CD4-positive, alpha-beta T cell (primary cell): ENCODE data around the gene CLPSL2. TPM values are rescaled to one million over a fixed set of nuclear protein-coding genes. Genes with fewer than 3 reads are reported as not detected.

Source experiments
- ATAC-seq: fragments of 200-7000 bp; cut with Tn5 transposase; one replicate; pipeline ENCODE4 v1.10.0; 2022; ENCODE audit warnings: mild to moderate bottlenecking; ENCODE audit not compliant: poor library complexity
- CTCF ChIA-PET: fragments of 350-600 bp; sonication (Branson Sonifier 250); formaldehyde crosslinking; loops from one replicate; lab custom pipeline; 2021; ENCODE audit warnings: antibody characterized with exemption, inconsistent platforms; lab: Charles Lee
- POLR2A ChIA-PET: fragments of 350-600 bp; sonication (Branson Sonifier 250); formaldehyde crosslinking; loops from one replicate; lab custom pipeline; 2021; ENCODE audit warnings: antibody characterized with exemption, inconsistent platforms; lab: Charles Lee
- DNase-seq, 14 experiments: peaks; one replicate each; pipeline ENCODE4 v3.0.0-alpha.2; 2013 to 2020; ENCODE audit warnings: mixed read lengths in 2 of 14
- H3K27ac ChIP-seq, 2 donors: one replicate each; pipeline versions ENCODE4 v1.5.1 to v1.7.0; 2013; ENCODE audit warnings: low read length in 2 of 2, low read depth in 1 of 2, mild to moderate bottlenecking in 1 of 2
- H3K27me3 ChIP-seq, 2 experiments: 1 replicate in 1 of 2; 2 replicates in 1 of 2; pipeline versions ENCODE4 v1.6.1 to v1.7.0; 2013; ENCODE audit warnings: low read length in 2 of 2, control low read depth in 1 of 2, mild to moderate bottlenecking in 1 of 2, moderate library complexity in 1 of 2; ENCODE audit not compliant: insufficient read depth in 2 of 2, control insufficient read depth in 1 of 2
- H3K36me3 ChIP-seq: one replicate; pipeline ENCODE4 v1.6.1; 2013; ENCODE audit warnings: low read length, control low read depth; ENCODE audit not compliant: insufficient read depth
- H3K4me1 ChIP-seq: one replicate; pipeline ENCODE4 v1.6.1; 2013; ENCODE audit warnings: low read length, control low read depth; ENCODE audit not compliant: insufficient read depth
- H3K4me3 ChIP-seq: one replicate; pipeline ENCODE4 v1.5.1; 2013; ENCODE audit warnings: mild to moderate bottlenecking, low read length, moderate library complexity
- H3K9me3 ChIP-seq, 2 experiments: 1 replicate in 1 of 2; 2 replicates in 1 of 2; pipeline versions ENCODE4 v1.6.1 to v1.7.0; 2013; ENCODE audit warnings: low read length in 2 of 2, mild to moderate bottlenecking in 2 of 2, control low read depth in 1 of 2, moderate library complexity in 1 of 2; ENCODE audit not compliant: control insufficient read depth in 1 of 2, insufficient read depth in 1 of 2
- H3K27ac Mint-ChIP-seq: one replicate; pipeline ENCODE4 v1.8.0; 2020; ENCODE audit warnings: mixed read lengths
- H3K27me3 Mint-ChIP-seq: one replicate; pipeline ENCODE4 v1.8.0; 2021; ENCODE audit warnings: mixed read lengths
- H3K36me3 Mint-ChIP-seq: one replicate; pipeline ENCODE4 v1.8.0; 2021; ENCODE audit warnings: low read depth, mixed read lengths
- H3K4me1 Mint-ChIP-seq: one replicate; pipeline ENCODE4 v1.8.0; 2021; ENCODE audit warnings: low read depth, mixed read lengths
- H3K4me3 Mint-ChIP-seq: one replicate; pipeline ENCODE4 v1.8.0; 2020; ENCODE audit warnings: mild to moderate bottlenecking, mixed read lengths
- H3K9me3 Mint-ChIP-seq: one replicate; pipeline ENCODE4 v1.8.0; 2020; ENCODE audit warnings: mixed read lengths
- CTCF ChIP-seq: fragments of 200-600 bp; IDR thresholded peaks from one replicate; pipeline ENCODE4 v1.8.0; 2022; ENCODE audit warnings: antibody characterized with exemption, mild to moderate bottlenecking
- intact Hi-C, 2 experiments: fragments of 100-400 bp; cut with DNase I in 1 of 2; cut with micrococcal nuclease in 1 of 2; formaldehyde crosslinking; loops; one replicate each; pipeline versions ENCODE4 v1.15.1 to v1.9.0; 2023 to 2025; cut with DNase I, micrococcal nuclease
- total RNA-seq, 174 experiments: library from RNA in 2 of 174; stranded (reverse) in 2 of 174; gene quantifications; one replicate each; pipeline ENCODE4 v1.2.3 and lab custom pipeline; 2021 to 2026

CLPSL2 gene
- total RNA-seq, 2 experiments from 2014 or later = not detected

GRCh38 chr6:35782424-35782823, 6.0 kb downstream of the CLPSL2 start:
- peaks cover 56% of the 10 kb centered on the region for H3K27me3 Mint-ChIP-seq
- H3K9me3 Mint-ChIP-seq = no peaks in the 10 kb centered on the region

GRCh38 chr6:35784200-35784599, 7.8 kb downstream of the CLPSL2 start:
- H3K36me3 Mint-ChIP-seq = no peaks in the 10 kb centered on the region
- POLR2A ChIA-PET = interaction anchor here (0.5 kb wide), 1 partner anchor 7 kb away, joined by 3 read pairs; no protein-coding TSS in a partner anchor
- H3K4me3 Mint-ChIP-seq = no peak overlapping the region
- intact Hi-C loops = no loop called here
- Histone ChIP-seq H3K27ac (no peak overlapping the region), H3K4me3 (no peak overlapping the region), H3K27me3 (peaks cover 26 to 33% of the 10 kb centered on the region in 2 experiments), H3K4me1 (peaks cover 5% of the 10 kb centered on the region), H3K9me3 (peaks cover 0 to 9% of the 10 kb centered on the region in 2 experiments), H3K36me3 (no peaks in the 10 kb centered on the region)
- ATAC-seq (no peak), DNase-seq (no peak)
- TF ChIP-seq CTCF = no peak
- CTCF ChIA-PET = no interaction called here
- no peaks in the 10 kb centered on the region for H3K4me1 Mint-ChIP-seq
- H3K27me3 Mint-ChIP-seq = peaks cover 58% of the 10 kb centered on the region
- H3K9me3 Mint-ChIP-seq = no peaks in the 10 kb centered on the region
- no peak overlapping the region for H3K27ac Mint-ChIP-seq

More at GRCh38 chr6:35782424-35782823, 6.0 kb downstream of the CLPSL2 start:
- no peak overlapping the region for H3K27ac ChIP-seq
- TF ChIP-seq CTCF = no peak
- no peak overlapping the region for H3K4me3 Mint-ChIP-seq
- H3K27ac Mint-ChIP-seq = no peak overlapping the region
- no peaks in the 10 kb centered on the region for H3K36me3 ChIP-seq
- peaks cover 5% of the 10 kb centered on the region for H3K4me1 ChIP-seq
- peaks cover 0 to 7% of the 10 kb centered on the region in 2 experiments for H3K9me3 ChIP-seq
- H3K4me1 Mint-ChIP-seq = no peaks in the 10 kb centered on the region
- peaks cover 21 to 28% of the 10 kb centered on the region in 2 experiments for H3K27me3 ChIP-seq
- ChIA-PET CTCF (no interaction called here), POLR2A (no interaction called here)
- ATAC-seq (no peak), DNase-seq (no peak)
- intact Hi-C loops = no loop called here
- H3K4me3 ChIP-seq = no peak overlapping the region
- no peaks in the 10 kb centered on the region for H3K36me3 Mint-ChIP-seq

GRCh38 chr6:35786272-35786671, 9.9 kb downstream of the CLPSL2 start:
- POLR2A ChIA-PET = no interaction called here
- H3K4me3 Mint-ChIP-seq = no peak overlapping the region

More at GRCh38 chr6:35786272-35786671, 9.9 kb downstream of the CLPSL2 start:
- Histone ChIP-seq H3K4me3 (no peak overlapping the region), H3K27ac (no peak overlapping the region), H3K36me3 (no peaks in the 10 kb centered on the region), H3K4me1 (peaks cover 5% of the 10 kb centered on the region), H3K27me3 (peaks cover 29 to 30% of the 10 kb centered on the region in 2 experiments), H3K9me3 (peaks cover 0 to 9% of the 10 kb centered on the region in 2 experiments)
- CTCF ChIA-PET = no interaction called here
- H3K27ac Mint-ChIP-seq = no peak overlapping the region
- H3K4me1 Mint-ChIP-seq = no peaks in the 10 kb centered on the region
- no peak for ATAC-seq
- H3K9me3 Mint-ChIP-seq = no peaks in the 10 kb centered on the region
- no peaks in the 10 kb centered on the region for H3K36me3 Mint-ChIP-seq
- no peak for TF ChIP-seq CTCF
- peaks cover 58% of the 10 kb centered on the region for H3K27me3 Mint-ChIP-seq
- DNase-seq = no peak
- intact Hi-C loops = no loop called here
